ENCODE data around the gene NKAIN2.
A peak's percentile ranks its signal among the peaks of the same experiment; 100 is the strongest.

Gene NKAIN2

GRCh38 chr6:124007266-124007665 is 203.6 kb downstream of the NKAIN2 start:
- Histone ChIP-seq H3K4me3 (ENCODE audit: low read length in 2 of 2) (no peak overlapping the region), H3K4me2 (ENCODE audit: insufficient read depth, low read length, poor library complexity, severe bottlenecking) (no peak overlapping the region), H3K79me1 (ENCODE audit: low read depth, low read length) (no peaks in the 10 kb centered on the region), H2BK15ac (ENCODE audit: low read length) (no peak overlapping the region), H3K23ac (ENCODE audit: low read depth, low read length, poor library complexity) (no peak overlapping the region), H3K14ac (ENCODE audit: low read length) (no peak overlapping the region), H2BK120ac (ENCODE audit: low read depth, low read length) (no peak overlapping the region), H4K8ac (ENCODE audit: low read depth, low read length) (no peak overlapping the region), H2BK12ac (ENCODE audit: low read length) (no peak overlapping the region), H2BK5ac (ENCODE audit: low read length) (no peak overlapping the region), H4K91ac (ENCODE audit: low read depth, low read length, poor library complexity) (no peak overlapping the region), H3K27ac (replicated peaks; ENCODE audit: low read length) (no peak overlapping the region), H3K4me1 (ENCODE audit: control insufficient read depth in 2 of 2, insufficient read depth in 1 of 2, low read depth in 1 of 2, low read length in 2 of 2) (peaks cover 2 to 11% of the 10 kb centered on the region in 2 donors), H2AFZ (ENCODE audit: low read length) (no peak overlapping the region), H3K18ac (ENCODE audit: low read length) (no peak overlapping the region), H3K4ac (ENCODE audit: low read length) (no peak overlapping the region), H3K9me3 (replicated peaks in 1 of 2; ENCODE audit: control insufficient read depth in 2 of 2, insufficient read depth in 1 of 2, low read depth in 1 of 2, low read length in 2 of 2) (no peaks in the 10 kb centered on the region), H2AK5ac (ENCODE audit: low read depth, low read length) (no peak overlapping the region), H3K9ac (ENCODE audit: low read depth, low read length, poor library complexity) (no peak overlapping the region), H3K27me3 (ENCODE audit: control insufficient read depth in 3 of 3, insufficient read depth in 3 of 3, low read depth in 1 of 3, low read length in 3 of 3) (no peaks in the 10 kb centered on the region), H3K36me3 (replicated peaks in 1 of 2; ENCODE audit: control insufficient read depth in 2 of 2, insufficient read depth in 2 of 2, low read length in 2 of 2) (no peaks in the 10 kb centered on the region)
- DNase-seq (ENCODE audit: low spot score) = no peak

GRCh38 chr6:124008000-124008987 is 204.6 kb downstream of the NKAIN2 start:
- Histone ChIP-seq H2AFZ (ENCODE audit: low read length) (peak overlapping the region; percentile 52), H3K9ac (ENCODE audit: low read depth, low read length, poor library complexity) (no peak overlapping the region), H3K79me1 (ENCODE audit: low read depth, low read length) (no peaks in the 10 kb centered on the region), H2BK15ac (ENCODE audit: low read length) (no peak overlapping the region), H3K36me3 (replicated peaks in 1 of 2; ENCODE audit: control insufficient read depth in 2 of 2, insufficient read depth in 2 of 2, low read length in 2 of 2) (no peaks in the 10 kb centered on the region), H3K27me3 (ENCODE audit: control insufficient read depth in 3 of 3, insufficient read depth in 3 of 3, low read depth in 1 of 3, low read length in 3 of 3) (no peaks in the 10 kb centered on the region), H3K27ac (replicated peaks; ENCODE audit: low read length) (no peak overlapping the region), H3K23ac (ENCODE audit: low read depth, low read length, poor library complexity) (no peak overlapping the region), H3K4me1 (ENCODE audit: control insufficient read depth in 2 of 2, insufficient read depth in 1 of 2, low read depth in 1 of 2, low read length in 2 of 2) (peaks cover 2 to 11% of the 10 kb centered on the region in 2 donors), H3K9me3 (replicated peaks in 1 of 2; ENCODE audit: control insufficient read depth in 2 of 2, insufficient read depth in 1 of 2, low read depth in 1 of 2, low read length in 2 of 2) (no peaks in the 10 kb centered on the region), H3K18ac (ENCODE audit: low read length) (no peak overlapping the region), H2AK5ac (ENCODE audit: low read depth, low read length) (no peak overlapping the region), H2BK120ac (ENCODE audit: low read depth, low read length) (no peak overlapping the region), H4K91ac (ENCODE audit: low read depth, low read length, poor library complexity) (no peak overlapping the region), H3K4me2 (ENCODE audit: insufficient read depth, low read length, poor library complexity, severe bottlenecking) (no peak overlapping the region), H3K4ac (ENCODE audit: low read length) (no peak overlapping the region), H2BK5ac (ENCODE audit: low read length) (no peak overlapping the region), H3K4me3 (ENCODE audit: low read length in 2 of 2) (no peak overlapping the region), H4K8ac (ENCODE audit: low read depth, low read length) (no peak overlapping the region), H3K14ac (ENCODE audit: low read length) (no peak overlapping the region), H2BK12ac (ENCODE audit: low read length) (no peak overlapping the region)
- no CpG with 5 or more reads among the region's 10 CpGs for WGBS, 2 donors (ENCODE audit: extremely low coverage in 2 of 2, insufficient read length in 2 of 2, insufficient replicate concordance in 1 of 2)
- DNase-seq (ENCODE audit: low spot score) = no peak

DNA sequence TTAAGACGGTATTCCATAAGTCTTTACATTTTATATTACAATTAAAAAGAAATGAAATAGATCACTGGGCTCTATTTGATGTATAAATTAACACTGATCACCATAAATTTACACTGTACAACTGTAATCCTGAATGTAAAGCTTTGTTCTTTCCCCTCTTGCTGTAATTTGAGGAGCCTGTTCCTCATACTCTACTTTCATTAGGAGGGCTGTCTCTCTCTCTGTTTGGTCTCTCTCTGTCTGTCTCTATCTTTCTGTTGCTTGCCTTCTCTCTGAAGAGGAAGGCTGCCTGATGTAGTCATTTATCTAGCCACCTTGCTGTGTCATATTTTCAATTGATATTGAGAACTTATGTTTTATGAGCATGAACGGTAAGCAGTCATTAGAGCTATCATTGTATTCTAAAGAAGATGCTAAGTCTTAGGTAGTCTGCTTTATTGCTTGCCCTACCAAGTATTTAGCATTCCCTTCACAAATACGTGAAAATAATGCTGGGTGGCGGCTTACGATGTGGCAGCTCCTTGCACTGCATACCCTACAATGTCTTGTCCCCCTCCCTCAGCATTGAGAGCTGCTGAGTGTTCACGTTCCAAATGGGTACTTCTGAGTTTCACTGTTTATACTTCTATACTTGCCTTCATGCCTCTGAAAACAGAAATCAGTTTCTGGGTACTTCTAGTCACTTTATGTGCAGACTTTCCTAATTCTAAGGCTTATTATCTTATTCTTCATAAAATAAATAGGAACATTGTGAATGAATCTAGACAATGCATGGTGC is 205.5 kb downstream of the NKAIN2 start:
- no peak overlapping the region for H2BK120ac ChIP-seq (ENCODE audit: low read depth, low read length)
- no peak overlapping the region for H2BK5ac ChIP-seq (ENCODE audit: low read length)
- H3K4ac ChIP-seq (ENCODE audit: low read length) = no peak overlapping the region
- no peak overlapping the region for H3K18ac ChIP-seq (ENCODE audit: low read length)
- no CpG with 5 or more reads among the region's 6 CpGs for WGBS, 2 donors (ENCODE audit: extremely low coverage in 2 of 2, insufficient read length in 2 of 2, insufficient replicate concordance in 1 of 2)
- DNase-seq (ENCODE audit: low spot score) = no peak
- H3K27me3 ChIP-seq (ENCODE audit: control insufficient read depth in 3 of 3, insufficient read depth in 3 of 3, low read depth in 1 of 3, low read length in 3 of 3) = no peaks in the 10 kb centered on the region
- no peaks in the 10 kb centered on the region for H3K9me3 ChIP-seq (replicated peaks in 1 of 2; ENCODE audit: control insufficient read depth in 2 of 2, insufficient read depth in 1 of 2, low read depth in 1 of 2, low read length in 2 of 2)
- no peak overlapping the region for H3K9ac ChIP-seq (ENCODE audit: low read depth, low read length, poor library complexity)
- H3K79me1 ChIP-seq (ENCODE audit: low read depth, low read length) = no peaks in the 10 kb centered on the region
- H3K4me2 ChIP-seq (ENCODE audit: insufficient read depth, low read length, poor library complexity, severe bottlenecking) = no peak overlapping the region
- no peak overlapping the region for H2BK15ac ChIP-seq (ENCODE audit: low read length)
- no peak overlapping the region for H2AFZ ChIP-seq (ENCODE audit: low read length)
- no peak overlapping the region for H3K14ac ChIP-seq (ENCODE audit: low read length)
- H4K8ac ChIP-seq (ENCODE audit: low read depth, low read length) = no peak overlapping the region
- H3K4me3 ChIP-seq (ENCODE audit: low read length in 2 of 2) = no peak overlapping the region
- H3K36me3 ChIP-seq (replicated peaks in 1 of 2; ENCODE audit: control insufficient read depth in 2 of 2, insufficient read depth in 2 of 2, low read length in 2 of 2) = no peaks in the 10 kb centered on the region
- no peak overlapping the region for H3K27ac ChIP-seq (replicated peaks; ENCODE audit: low read length)
- H2AK5ac ChIP-seq (ENCODE audit: low read depth, low read length) = no peak overlapping the region
- H3K23ac ChIP-seq (ENCODE audit: low read depth, low read length, poor library complexity) = no peak overlapping the region
- peaks cover 0 to 11% of the 10 kb centered on the region in 2 donors for H3K4me1 ChIP-seq (ENCODE audit: control insufficient read depth in 2 of 2, insufficient read depth in 1 of 2, low read depth in 1 of 2, low read length in 2 of 2)
- no peak overlapping the region for H2BK12ac ChIP-seq (ENCODE audit: low read length)
- H4K91ac ChIP-seq (ENCODE audit: low read depth, low read length, poor library complexity) = no peak overlapping the region

- Histone ChIP-seq H3K4ac (ENCODE audit: low read length) (no peak overlapping the region), H2BK12ac (ENCODE audit: low read length) (no peak overlapping the region), H2AK5ac (ENCODE audit: low read depth, low read length) (no peak overlapping the region), H3K14ac (ENCODE audit: low read length) (no peak overlapping the region), H3K9me3 (replicated peaks in 1 of 2; ENCODE audit: control insufficient read depth in 2 of 2, insufficient read depth in 1 of 2, low read depth in 1 of 2, low read length in 2 of 2) (no peaks in the 10 kb centered on the region), H3K27ac (replicated peaks; ENCODE audit: low read length) (no peak overlapping the region), H3K4me2 (ENCODE audit: insufficient read depth, low read length, poor library complexity, severe bottlenecking) (no peak overlapping the region), H4K8ac (ENCODE audit: low read depth, low read length) (no peak overlapping the region), H3K9ac (ENCODE audit: low read depth, low read length, poor library complexity) (no peak overlapping the region), H3K36me3 (replicated peaks in 1 of 2; ENCODE audit: control insufficient read depth in 2 of 2, insufficient read depth in 2 of 2, low read length in 2 of 2) (no peaks in the 10 kb centered on the region), H2AFZ (ENCODE audit: low read length) (no peak overlapping the region), H2BK15ac (ENCODE audit: low read length) (no peak overlapping the region), H4K91ac (ENCODE audit: low read depth, low read length, poor library complexity) (no peak overlapping the region), H3K27me3 (ENCODE audit: control insufficient read depth in 3 of 3, insufficient read depth in 3 of 3, low read depth in 1 of 3, low read length in 3 of 3) (no peaks in the 10 kb centered on the region), H3K4me1 (ENCODE audit: control insufficient read depth in 2 of 2, insufficient read depth in 1 of 2, low read depth in 1 of 2, low read length in 2 of 2) (peaks cover 0 to 11% of the 10 kb centered on the region in 2 donors), H3K23ac (ENCODE audit: low read depth, low read length, poor library complexity) (no peak overlapping the region), H2BK5ac (ENCODE audit: low read length) (no peak overlapping the region), H3K4me3 (ENCODE audit: low read length in 2 of 2) (no peak overlapping the region), H3K79me1 (ENCODE audit: low read depth, low read length) (no peaks in the 10 kb centered on the region), H3K18ac (ENCODE audit: low read length) (no peak overlapping the region), H2BK120ac (ENCODE audit: low read depth, low read length) (no peak overlapping the region)
- no peak for DNase-seq (ENCODE audit: low spot score)
These were observed 206.9 kb downstream of the NKAIN2 start for GRCh38 chr6:124010574-124010973.
